ENCODE results near the gene ADAM12. TPM values are rescaled to one million over a fixed set of nuclear protein-coding genes. Genes with fewer than 3 reads are reported as not detected.
"Not testable (repeated sequence)": the region's sequence is repeated elsewhere in the genome, so short reads cannot be mapped to it uniquely, and the experiment has no call there.

ADAM12 gene
- polyA plus RNA-seq, 1 donor: 15.0 TPM

GRCh38 chr10:126058104-126058503 lies 330.2 kb downstream of the ADAM12 start:
- no peak for DNase-seq (ENCODE audit: low read depth)

GRCh38 chr10:126057494-126057893 lies 330.8 kb downstream of the ADAM12 start:
- no peak for DNase-seq (ENCODE audit: low read depth)

- no peak for DNase-seq (ENCODE audit: low read depth)
Observed at GRCh38 chr10:126054191-126054590, 334.1 kb downstream of the ADAM12 start.

GRCh38 chr10:126052171-126052570 lies 336.1 kb downstream of the ADAM12 start:
- no peak for DNase-seq (ENCODE audit: low read depth)

GRCh38 chr10:126049759-126050700 lies 338.2 kb downstream of the ADAM12 start:
- no peak for DNase-seq (ENCODE audit: low read depth)

- DNase-seq (ENCODE audit: low read depth): not testable (repeated sequence)
Observed at GRCh38 chr10:126047749-126048148, 340.5 kb downstream of the ADAM12 start.

- DNase-seq (ENCODE audit: low read depth): no peak
Observed at GRCh38 chr10:126046831-126047230, 341.4 kb downstream of the ADAM12 start.

GRCh38 chr10:126045861-126046260 lies 342.4 kb downstream of the ADAM12 start:
- no peak for DNase-seq (ENCODE audit: low read depth)

- no peak for DNase-seq (ENCODE audit: low read depth)
Observed at GRCh38 chr10:126043389-126043788, 344.9 kb downstream of the ADAM12 start.

- no peak for DNase-seq (ENCODE audit: low read depth)
Observed at GRCh38 chr10:126042906-126043305, 345.4 kb downstream of the ADAM12 start.

GRCh38 chr10:126042354-126042753 lies 345.9 kb downstream of the ADAM12 start:
- DNase-seq (ENCODE audit: low read depth): no peak

- DNase-seq (ENCODE audit: low read depth): no peak
Observed at GRCh38 chr10:126041804-126042231, 346.5 kb downstream of the ADAM12 start.

- DNase-seq (ENCODE audit: low read depth): no peak
Observed at GRCh38 chr10:126041117-126041516, 347.2 kb downstream of the ADAM12 start.

GRCh38 chr10:126037946-126038345 lies 350.3 kb downstream of the ADAM12 start:
- no peak for DNase-seq (ENCODE audit: low read depth)

- DNase-seq (ENCODE audit: low read depth): no peak
Observed at GRCh38 chr10:126036515-126036914, 351.8 kb downstream of the ADAM12 start.

GRCh38 chr10:126034586-126034985 lies 353.7 kb downstream of the ADAM12 start:
- no peak for DNase-seq (ENCODE audit: low read depth)

GRCh38 chr10:126029999-126030398 lies 358.3 kb downstream of the ADAM12 start:
- no peak for DNase-seq (ENCODE audit: low read depth)

GRCh38 chr10:126027692-126028091 lies 360.6 kb downstream of the ADAM12 start:
- no peak for DNase-seq (ENCODE audit: low read depth)

GRCh38 chr10:126022841-126023240 lies 365.4 kb downstream of the ADAM12 start:
- no peak for DNase-seq (ENCODE audit: low read depth)

- DNase-seq (ENCODE audit: low read depth): no peak
Observed at GRCh38 chr10:126021833-126022500, 366.3 kb downstream of the ADAM12 start.

GRCh38 chr10:126017961-126018560 lies 370.2 kb downstream of the ADAM12 start:
- DNase-seq (ENCODE audit: low read depth): no peak

- no peak for DNase-seq (ENCODE audit: low read depth)
Observed at GRCh38 chr10:126016882-126017281, 371.4 kb downstream of the ADAM12 start.

All from forelimb muscle (tissue), 1 donor.